Naive thymus-derived CD8-positive, alpha-beta T cell (primary cell): ENCODE measurements around the gene NUSAP1. TPM values are rescaled to one million over a fixed set of nuclear protein-coding genes. Genes with fewer than 3 reads are reported as not detected.

Source experiments
- ATAC-seq, 2 donors: fragments of 150-1000 bp; cut with Tn5 transposase in 1 of 2; sonication (Bioruptor Pico), chemical (Tn5 transposase) in 1 of 2; 1 replicate in 1 of 2; 2 replicates in 1 of 2; pipeline ENCODE4 v1.10.0; 2021; ENCODE audit warnings: mild to moderate bottlenecking in 2 of 2, moderate library complexity in 2 of 2
- POLR2A ChIA-PET: fragments of 350-600 bp; sonication (Branson Sonifier 250); formaldehyde crosslinking; loops from one replicate; lab custom pipeline; 2021; ENCODE audit warnings: antibody characterized with exemption; lab: Charles Lee
- DNase-seq, 10 donors: peaks; one replicate each; pipeline versions ENCODE4 v3.0.0 to v3.0.0-alpha.2; 2020 to 2022
- H3K27ac Mint-ChIP-seq, 10 donors: one replicate each; pipeline ENCODE4 v1.8.0; 2020 to 2022; ENCODE audit warnings: mild to moderate bottlenecking in 10 of 10, mixed read lengths in 10 of 10, moderate library complexity in 4 of 10, inconsistent platforms in 1 of 10
- H3K27me3 Mint-ChIP-seq, 5 donors: one replicate each; pipeline ENCODE4 v1.8.0; 2021 to 2022; ENCODE audit warnings: mixed read lengths in 5 of 5
- H3K36me3 Mint-ChIP-seq, 3 donors: one replicate each; pipeline ENCODE4 v1.8.0; 2020 to 2022; ENCODE audit warnings: mixed read lengths in 3 of 3, mild to moderate bottlenecking in 2 of 3, inconsistent platforms in 1 of 3
- H3K4me1 Mint-ChIP-seq, 4 donors: one replicate each; pipeline ENCODE4 v1.8.0; 2021 to 2022; ENCODE audit warnings: mixed read lengths in 4 of 4
- H3K4me3 Mint-ChIP-seq, 10 donors: one replicate each; pipeline ENCODE4 v1.8.0; 2020 to 2022; ENCODE audit warnings: mild to moderate bottlenecking in 10 of 10, mixed read lengths in 10 of 10, moderate library complexity in 6 of 10, inconsistent platforms in 1 of 10
- H3K9me3 Mint-ChIP-seq, 9 donors: one replicate each; pipeline ENCODE4 v1.8.0; 2020 to 2022; ENCODE audit warnings: mixed read lengths in 9 of 9, mild to moderate bottlenecking in 3 of 9, inconsistent platforms in 1 of 9, moderate library complexity in 1 of 9
- polyA plus RNA-seq, 3 donors: library from polyadenylated mRNA; unstranded; fragments of 300-500 nt; fragmentation: Illumina TruSeq; gene quantifications; one replicate each; pipeline ENCODE4 v1.2.3, GENCODE V29; 2021
- total RNA-seq, 8 experiments: library from RNA in 2 of 8; stranded (reverse) in 2 of 8; gene quantifications; one replicate each; pipeline ENCODE4 v1.2.3 and lab custom pipeline; 2021 to 2026

Gene NUSAP1
- total and polyA plus RNA-seq, 5 experiments from 2014 or later: 0.32 to 4.0 (median 1.4) TPM

GRCh38 chr15:41392659-41393058, 60.0 kb downstream of the NUSAP1 start:
- no peak for DNase-seq
- ATAC-seq: no peak
- POLR2A ChIA-PET: interaction anchor here (0.5 to 0.7 kb wide), 3 partner anchors 10 to 120 kb away, joined by 3 to 4 read pairs (median 4); no protein-coding TSS in a partner anchor
- Mint-ChIP-seq H3K4me1 (peaks cover 9 to 25% (median 18%) of the 10 kb centered on the region in 4 donors), H3K27me3 (no peaks in the 10 kb centered on the region), H3K36me3 (peaks cover 9 to 76% (median 16%) of the 10 kb centered on the region in 3 donors), H3K9me3 (no peaks in the 10 kb centered on the region), H3K27ac (peak overlapping the region in 8 of 10 donors; percentile 2 to 74 (median 48)), H3K4me3 (no peak overlapping the region)

- Mint-ChIP-seq H3K27ac (peak overlapping the region in 4 of 10 donors; percentile 43 to 69 (median 52)), H3K36me3 (peaks cover 9 to 59% (median 16%) of the 10 kb centered on the region in 3 donors), H3K4me3 (no peak overlapping the region), H3K27me3 (no peaks in the 10 kb centered on the region), H3K9me3 (no peaks in the 10 kb centered on the region), H3K4me1 (peaks cover 9 to 25% (median 20%) of the 10 kb centered on the region in 4 donors)
- POLR2A ChIA-PET: no interaction called here
- DNase-seq (no peak), ATAC-seq (no peak)
Observed at GRCh38 chr15:41394924-41395323, 62.2 kb downstream of the NUSAP1 start.

- DNase-seq (no peak), ATAC-seq (no peak)
- Mint-ChIP-seq H3K9me3 (no peaks in the 10 kb centered on the region), H3K4me3 (peak overlapping the region in 3 of 10 donors; percentile 2 to 52 (median 13)), H3K36me3 (peaks cover 9 to 50% (median 16%) of the 10 kb centered on the region in 3 donors), H3K27me3 (no peaks in the 10 kb centered on the region), H3K4me1 (peaks cover 13 to 30% (median 22%) of the 10 kb centered on the region in 4 donors), H3K27ac (peak overlapping the region in 3 of 10 donors; percentile 27 to 34 (median 30))
- POLR2A ChIA-PET: interaction anchor here (0.6 kb wide), 1 partner anchor 1755 kb away, joined by 4 read pairs; no protein-coding TSS in a partner anchor
Observed at GRCh38 chr15:41396111-41396510, 63.4 kb downstream of the NUSAP1 start.

DNA sequence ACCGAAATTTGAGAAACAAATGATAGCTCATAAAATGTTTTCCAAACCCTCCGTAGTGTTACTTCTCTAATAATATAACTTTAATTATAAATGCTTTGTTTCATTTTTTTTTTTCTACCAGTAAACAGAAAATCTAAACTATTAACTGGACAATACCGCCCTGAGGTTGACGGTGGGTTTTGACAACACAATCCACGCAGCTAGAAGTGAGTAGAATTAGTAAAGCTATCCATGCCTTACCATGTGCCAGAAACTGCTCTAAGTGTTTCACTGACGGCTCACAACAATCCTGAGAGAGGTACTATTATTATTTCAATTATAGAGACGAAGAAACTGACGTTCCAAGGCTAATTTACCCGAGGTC, 69.2 kb downstream of the NUSAP1 start:
- Mint-ChIP-seq H3K36me3 (no peaks in the 10 kb centered on the region), H3K4me1 (peaks cover 8 to 32% (median 14%) of the 10 kb centered on the region in 4 donors), H3K27me3 (no peaks in the 10 kb centered on the region), H3K4me3 (peak overlapping the region; percentile 89 to 97 (median 94)), H3K9me3 (peaks cover 0 to 2% (median 0%) of the 10 kb centered on the region in 9 donors), H3K27ac (peak overlapping the region; percentile 88 to 97 (median 96))
- no peak for DNase-seq
- no peak for ATAC-seq
- POLR2A ChIA-PET: interaction anchor here (0.6 to 1.2 kb wide), 7 partner anchors 8 to 1335 kb away, joined by 3 to 7 read pairs (median 4); partner anchors contain the start of gene RPAP1

DNA sequence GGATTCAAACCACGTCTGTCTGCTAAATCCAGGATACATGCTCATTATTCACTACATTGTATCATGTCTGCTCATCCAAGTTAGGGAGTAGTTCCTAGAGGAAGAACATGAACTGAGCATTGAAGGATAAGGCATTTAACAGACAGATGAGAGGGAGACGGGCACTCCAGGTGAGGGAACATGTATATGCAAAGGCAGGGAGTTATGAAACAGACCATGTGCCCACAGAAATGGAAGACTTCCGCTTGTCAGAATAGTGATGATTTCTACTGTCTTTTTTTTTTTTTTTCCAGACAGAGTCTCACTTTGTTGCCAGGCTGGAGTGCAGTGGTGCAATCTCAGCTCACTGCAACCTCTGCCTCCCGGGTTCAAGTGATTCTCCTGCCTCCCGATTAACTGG, 74.7 kb downstream of the NUSAP1 start:
- no peaks in the 10 kb centered on the region for H3K36me3 Mint-ChIP-seq
- ATAC-seq: no peak

DNA sequence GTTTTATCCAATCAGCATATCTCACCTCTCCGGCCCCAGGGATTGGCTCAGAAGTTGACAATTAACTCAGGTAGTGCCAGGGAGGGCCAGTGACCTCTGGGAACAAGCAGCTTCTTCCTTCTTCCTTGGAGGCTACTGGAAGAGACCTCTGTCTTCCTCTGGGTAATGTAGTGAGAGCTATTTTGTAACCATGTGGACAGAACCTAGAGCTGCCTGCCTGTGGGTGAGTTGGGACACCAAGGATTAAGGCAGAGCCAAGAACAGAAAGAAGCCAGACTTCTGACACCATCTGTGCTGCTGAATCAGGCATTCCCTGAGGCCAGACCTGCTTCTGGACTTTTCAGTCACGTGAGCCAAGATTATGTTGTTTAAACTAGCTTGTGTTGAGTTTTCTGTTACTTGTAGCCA, 75.6 kb downstream of the NUSAP1 start:
- POLR2A ChIA-PET: no interaction called here
- no peak for ATAC-seq
- H3K27me3 Mint-ChIP-seq: no peaks in the 10 kb centered on the region
- H3K4me1 Mint-ChIP-seq: peaks cover 4 to 8% (median 5%) of the 10 kb centered on the region in 4 donors
- no peaks in the 10 kb centered on the region for H3K36me3 Mint-ChIP-seq
- no peaks in the 10 kb centered on the region for H3K9me3 Mint-ChIP-seq
- no peak for DNase-seq
- peak overlapping the region in 1 of 10 donors; percentile 24 for H3K27ac Mint-ChIP-seq
- no peak overlapping the region for H3K4me3 Mint-ChIP-seq

More for the DNA sequence above, 74.7 kb downstream of the NUSAP1 start:
- Mint-ChIP-seq H3K9me3 (peaks cover 0 to 1% (median 0%) of the 10 kb centered on the region in 9 donors), H3K27me3 (no peaks in the 10 kb centered on the region), H3K27ac (no peak overlapping the region), H3K4me1 (peaks cover 6 to 16% (median 10%) of the 10 kb centered on the region in 4 donors), H3K4me3 (no peak overlapping the region)
- POLR2A ChIA-PET: no interaction called here
- no peak for DNase-seq

GRCh38 chr15:41411031-41411430, 78.3 kb downstream of the NUSAP1 start:
- Mint-ChIP-seq H3K4me1 (peaks cover 5 to 9% (median 8%) of the 10 kb centered on the region in 4 donors), H3K27me3 (no peaks in the 10 kb centered on the region), H3K9me3 (no peaks in the 10 kb centered on the region), H3K4me3 (no peak overlapping the region), H3K36me3 (no peaks in the 10 kb centered on the region), H3K27ac (no peak overlapping the region)
- POLR2A ChIA-PET: no interaction called here
- ATAC-seq: no peak
- DNase-seq: no peak

- no peaks in the 10 kb centered on the region for H3K9me3 Mint-ChIP-seq
- no peaks in the 10 kb centered on the region for H3K27me3 Mint-ChIP-seq
- DNase-seq (no peak), ATAC-seq (no peak)
- H3K36me3 Mint-ChIP-seq: no peaks in the 10 kb centered on the region
- no peak overlapping the region for H3K27ac Mint-ChIP-seq
- peaks cover 8 to 13% (median 12%) of the 10 kb centered on the region in 4 donors for H3K4me1 Mint-ChIP-seq
- H3K4me3 Mint-ChIP-seq: no peak overlapping the region
- POLR2A ChIA-PET: interaction anchor here (0.7 kb wide), 1 partner anchor 442 kb away, joined by 3 read pairs; no protein-coding TSS in a partner anchor
Observed at GRCh38 chr15:41411441-41411840, 78.8 kb downstream of the NUSAP1 start.

- POLR2A ChIA-PET: interaction anchor here (0.7 to 1.7 kb wide), 2 partner anchors 83 to 273 kb away, joined by 3 to 6 read pairs; partner anchors contain the start of genes NUSAP1 and OIP5
- Mint-ChIP-seq H3K4me3 (peak overlapping the region; percentile 90 to 97 (median 95)), H3K27ac (peak overlapping the region; percentile 93 to 97 (median 96)), H3K27me3 (no peaks in the 10 kb centered on the region), H3K9me3 (no peaks in the 10 kb centered on the region), H3K4me1 (peaks cover 24 to 49% (median 45%) of the 10 kb centered on the region in 4 donors), H3K36me3 (no peaks in the 10 kb centered on the region)
- peak in 2 of 10 donors; percentile 2 to 6 for DNase-seq
- ATAC-seq: peak in 1 of 2 donors; percentile 8
Observed at GRCh38 chr15:41416128-41416741, 83.6 kb downstream of the NUSAP1 start.

- DNase-seq (peak; percentile 92 to 100 (median 97)), ATAC-seq (peak; percentile 94 to 96)
- Mint-ChIP-seq H3K36me3 (no peaks in the 10 kb centered on the region), H3K4me3 (peak within 1 kb of the TSS; percentile 90 to 97 (median 95)), H3K4me1 (peaks cover 24 to 49% (median 45%) of the 10 kb centered on the region in 4 donors), H3K9me3 (no peaks in the 10 kb centered on the region), H3K27ac (peak within 1 kb of the TSS; percentile 93 to 97 (median 96)), H3K27me3 (no peaks in the 10 kb centered on the region)
- POLR2A ChIA-PET: interaction anchor here (1.7 kb wide), 1 partner anchor 84 kb away, joined by 6 read pairs; the partner anchor contains the start of genes NUSAP1 and OIP5
Observed at GRCh38 chr15:41416742-41417417, 84.2 kb downstream of the NUSAP1 start, which contains the start of gene RTF1. Gene RTF1 (plus strand): TSS chr15:41417095. CDS start chr15:41417116, 21 bp downstream.

DNA sequence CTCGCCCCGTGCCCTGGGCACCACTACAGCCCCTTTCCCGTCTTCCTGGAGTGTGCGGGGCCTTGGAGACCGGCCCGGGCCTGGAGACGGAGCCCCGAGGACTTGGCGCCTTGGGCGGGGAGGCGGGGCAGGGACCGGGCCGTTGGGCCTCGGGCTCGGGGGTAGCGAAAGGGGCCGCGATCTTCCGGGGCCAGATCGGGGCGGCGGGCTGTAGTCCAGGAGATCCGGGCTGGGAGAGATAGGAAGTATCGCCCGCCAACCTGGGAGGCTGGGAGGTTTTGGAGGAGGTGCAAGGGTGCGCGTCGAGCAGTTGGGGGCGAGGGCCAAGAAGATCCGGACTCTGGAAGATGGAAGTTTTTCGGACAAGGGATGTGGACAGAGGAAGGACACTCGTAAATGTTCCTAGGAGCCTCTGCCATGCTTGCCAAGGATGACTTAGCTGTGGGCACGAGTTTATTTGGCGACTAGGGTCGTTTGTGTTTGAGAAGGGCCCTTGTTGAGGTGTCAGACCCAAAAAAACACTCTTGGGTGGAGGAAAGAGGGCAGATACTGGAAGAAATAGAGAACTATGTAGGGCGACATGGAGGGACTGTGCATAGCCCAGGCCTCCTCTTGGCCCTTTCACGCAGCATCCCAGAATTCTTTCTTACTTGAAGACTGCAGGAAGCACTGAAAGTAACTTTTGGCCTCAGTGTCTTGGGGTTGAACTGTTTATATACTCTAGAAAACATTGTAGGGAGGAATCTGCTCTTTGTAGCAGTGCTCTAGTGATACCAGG, 84.9 kb downstream of the NUSAP1 start:
- Mint-ChIP-seq H3K27ac (peak overlapping the region; percentile 63 to 97 (median 87)), H3K9me3 (no peaks in the 10 kb centered on the region), H3K36me3 (no peaks in the 10 kb centered on the region), H3K27me3 (no peaks in the 10 kb centered on the region), H3K4me3 (peak overlapping the region; percentile 90 to 97 (median 95)), H3K4me1 (peaks cover 24 to 55% (median 46%) of the 10 kb centered on the region in 4 donors)
- DNase-seq (peak in 3 of 10 donors; percentile 10 to 64 (median 30)), ATAC-seq (peak; percentile 33 to 47)
- POLR2A ChIA-PET: interaction anchor here (1.7 kb wide), 1 partner anchor 85 kb away, joined by 6 read pairs; the partner anchor contains the start of genes NUSAP1 and OIP5
